Endothelial cell (in vitro differentiated cells): ENCODE results near the gene RNF227. TPM values are rescaled to one million over a fixed set of nuclear protein-coding genes. Genes with fewer than 3 reads are reported as not detected.
A peak's percentile ranks its signal among the peaks of the same experiment; 100 is the strongest.

Experiments used
- DNase-seq: peaks from one replicate; pipeline ENCODE4 v3.0.0; 2021; ENCODE audit warnings: low spot score
- H3K27ac Mint-ChIP-seq: one replicate; pipeline ENCODE4 v1.8.0; 2021; ENCODE audit warnings: mixed read lengths, inconsistent platforms; ENCODE audit not compliant: unreplicated experiment
- H3K27me3 Mint-ChIP-seq: one replicate; pipeline ENCODE4 v1.8.0; 2021; ENCODE audit warnings: mild to moderate bottlenecking, moderate library complexity, mixed read lengths, inconsistent platforms; ENCODE audit not compliant: unreplicated experiment
- H3K36me3 Mint-ChIP-seq: one replicate; pipeline ENCODE4 v1.8.0; 2021; ENCODE audit warnings: mild to moderate bottlenecking, low read depth, mixed read lengths, inconsistent platforms; ENCODE audit not compliant: unreplicated experiment
- H3K4me1 Mint-ChIP-seq: one replicate; pipeline ENCODE4 v1.8.0; 2021; ENCODE audit warnings: mild to moderate bottlenecking, mixed read lengths, inconsistent platforms; ENCODE audit not compliant: unreplicated experiment
- H3K4me3 Mint-ChIP-seq: one replicate; pipeline ENCODE4 v1.8.0; 2021; ENCODE audit warnings: mild to moderate bottlenecking, mixed read lengths, inconsistent platforms; ENCODE audit not compliant: unreplicated experiment
- H3K9me3 Mint-ChIP-seq: one replicate; pipeline ENCODE4 v1.8.0; 2021; ENCODE audit warnings: mixed read lengths, inconsistent platforms; ENCODE audit not compliant: unreplicated experiment
- CTCF ChIP-seq: fragments of 200-600 bp; sonication (generic); IDR thresholded peaks from one replicate; pipeline ENCODE4 v1.5.0; 2021; ENCODE audit warnings: antibody characterized with exemption; ENCODE audit not compliant: unreplicated experiment
- total RNA-seq: library from RNA; stranded (reverse); fragmentation: NEBNext Ultra II Directional; extraction: Animal tissue kit (Norgen Biotek cat#: 25700); gene quantifications from one replicate; pipeline ENCODE4 v1.2.1, GENCODE V29; 2021; ENCODE audit not compliant: unreplicated experiment

Gene RNF227
- total RNA-seq, 1 donor from 2014 or later: 0.77 TPM

- peaks cover 29% of the 10 kb centered on the region for H3K4me1 Mint-ChIP-seq
- peaks cover 9% of the 10 kb centered on the region for H3K36me3 Mint-ChIP-seq
- H3K4me3 Mint-ChIP-seq: peak overlapping the region; percentile 59
- TF ChIP-seq CTCF: no peak
- peak overlapping the region; percentile 89 for H3K27ac Mint-ChIP-seq
- peaks cover 3% of the 10 kb centered on the region for H3K27me3 Mint-ChIP-seq
- no peak for DNase-seq
- no peaks in the 10 kb centered on the region for H3K9me3 Mint-ChIP-seq
Measured at GRCh38 chr17:7922269-7922844, 6.3 kb upstream of the RNF227 start.

- Mint-ChIP-seq H3K4me3 (peak overlapping the region; percentile 74), H3K9me3 (no peaks in the 10 kb centered on the region), H3K27me3 (peaks cover 13% of the 10 kb centered on the region), H3K27ac (no peak overlapping the region), H3K36me3 (no peaks in the 10 kb centered on the region), H3K4me1 (peaks cover 34% of the 10 kb centered on the region)
- no peak for TF ChIP-seq CTCF
- no peak for DNase-seq
Measured at GRCh38 chr17:7916808-7917207, 719 bp upstream of the RNF227 start.

GRCh38 chr17:7916385-7916682 lies 245 bp upstream of the RNF227 start:
- TF ChIP-seq CTCF: no peak
- DNase-seq: no peak
- peak overlapping the region; percentile 73 for H3K4me3 Mint-ChIP-seq
- peaks cover 30% of the 10 kb centered on the region for H3K4me1 Mint-ChIP-seq
- no peak overlapping the region for H3K27ac Mint-ChIP-seq
- H3K9me3 Mint-ChIP-seq: no peaks in the 10 kb centered on the region
- H3K27me3 Mint-ChIP-seq: peaks cover 13% of the 10 kb centered on the region
- no peaks in the 10 kb centered on the region for H3K36me3 Mint-ChIP-seq

- H3K4me3 Mint-ChIP-seq: peak overlapping the region; percentile 88
- H3K27me3 Mint-ChIP-seq: peaks cover 19% of the 10 kb centered on the region
- no peak for DNase-seq
- no peaks in the 10 kb centered on the region for H3K9me3 Mint-ChIP-seq
- H3K27ac Mint-ChIP-seq: no peak overlapping the region
- peaks cover 8% of the 10 kb centered on the region for H3K36me3 Mint-ChIP-seq
- TF ChIP-seq CTCF: no peak
- peaks cover 23% of the 10 kb centered on the region for H3K4me1 Mint-ChIP-seq
Measured at GRCh38 chr17:7915179-7915610, 894 bp downstream of the RNF227 start.

GRCh38 chr17:7912927-7913524 lies 3.1 kb downstream of the RNF227 start:
- TF ChIP-seq CTCF: peak; percentile 23
- Mint-ChIP-seq H3K36me3 (peaks cover 24% of the 10 kb centered on the region), H3K9me3 (no peaks in the 10 kb centered on the region), H3K27ac (no peak overlapping the region), H3K4me3 (no peak overlapping the region), H3K4me1 (peaks cover 15% of the 10 kb centered on the region), H3K27me3 (peaks cover 19% of the 10 kb centered on the region)
- DNase-seq: peak; percentile 31
